ENCODE results near the gene CABLES2.

Gene CABLES2

GRCh38 chr20:62381842-62382241 lies 25.2 kb downstream of the CABLES2 start (continued):
- TF ChIP-seq TSHZ2 (CRISPR knock-in tag; IDR thresholded peaks at IDR 0.05) (no peak), OSR1 (CRISPR knock-in tag; IDR thresholded peaks at IDR 0.05) (no peak), CSDC2 (CRISPR knock-in tag; IDR thresholded peaks at IDR 0.05) (no peak), PPARA (CRISPR knock-in tag; IDR thresholded peaks at IDR 0.05; ENCODE audit: borderline replicate concordance) (no peak), BACH2 (CRISPR knock-in tag; IDR thresholded peaks at IDR 0.05; ENCODE audit: borderline replicate concordance) (no peak)

- TF ChIP-seq CSRNP3 (CRISPR knock-in tag; IDR thresholded peaks at IDR 0.05) (no peak), ZC3H10 (CRISPR knock-in tag; IDR thresholded peaks at IDR 0.05) (no peak), ZNF70 (CRISPR knock-in tag; IDR thresholded peaks at IDR 0.05) (no peak), ISL1 (CRISPR knock-in tag; IDR thresholded peaks at IDR 0.05) (no peak), PATZ1 (CRISPR knock-in tag; IDR thresholded peaks at IDR 0.05; ENCODE audit: borderline replicate concordance) (no peak), RARB (CRISPR knock-in tag; IDR thresholded peaks at IDR 0.05) (no peak), SNAI2 (CRISPR knock-in tag; IDR thresholded peaks at IDR 0.05) (no peak)
- peak; percentile 14; the same call in 2 of the 3 replicates for ATAC-seq
Observed at GRCh38 chr20:62381202-62381797, 25.8 kb downstream of the CABLES2 start.

- no peak for ATAC-seq
- TF ChIP-seq ZC3H10 (CRISPR knock-in tag; IDR thresholded peaks at IDR 0.05) = no peak
- no peak for TF ChIP-seq CREB5 (CRISPR knock-in tag; IDR thresholded peaks at IDR 0.05; ENCODE audit: low read depth)
- no peak for TF ChIP-seq ZNF565 (CRISPR knock-in tag; conservative IDR thresholded peaks at IDR 0.05; ENCODE audit: low read depth)
- TF ChIP-seq SNAI2 (CRISPR knock-in tag; IDR thresholded peaks at IDR 0.05) = no peak
- no peak for TF ChIP-seq ZNF8 (CRISPR knock-in tag; IDR thresholded peaks at IDR 0.05)
- no peak for TF ChIP-seq POU6F1 (CRISPR knock-in tag; IDR thresholded peaks at IDR 0.05; ENCODE audit: borderline replicate concordance, low read depth)
Observed at GRCh38 chr20:62378215-62378614, 28.9 kb downstream of the CABLES2 start.

GRCh38 chr20:62377615-62378178 lies 29.4 kb downstream of the CABLES2 start:
- ATAC-seq = no peak
- TF ChIP-seq ZFP30 (CRISPR knock-in tag; IDR thresholded peaks at IDR 0.05) (no peak), TSHZ2 (CRISPR knock-in tag; IDR thresholded peaks at IDR 0.05) (no peak)

Data from SK-N-SH treated with all-trans-retinoic acid at 6 μM for 48 hours (cell line).